A549 (cell line): ENCODE data around the gene HS3ST4.

Experiments used
- CEBPB ChIP-seq, 2 experiments: fragments of >200 bp in 1 of 2; sonication (Bioruptor Twin) in 1 of 2; formaldehyde crosslinking in 1 of 2; IDR thresholded peaks; 2 replicates each; pipeline ENCODE4 v1.6.1; 2012 to 2016
- GATA3 ChIP-seq: IDR thresholded peaks from 2 replicates; pipeline ENCODE4 v1.6.1; 2012; ENCODE audit warnings: borderline replicate concordance
- POLR2A ChIP-seq: IDR thresholded peaks from 2 replicates; pipeline ENCODE4 v1.6.1; 2012; ENCODE audit warnings: mild to moderate bottlenecking, low read length
- RAD21 ChIP-seq, 2 experiments: fragments of >200 bp in 1 of 2; sonication (Bioruptor Twin) in 1 of 2; formaldehyde crosslinking in 1 of 2; IDR thresholded peaks in 1 of 2; conservative IDR thresholded peaks in 1 of 2; 2 replicates in 1 of 2; 3 replicates in 1 of 2; pipeline ENCODE4 v1.6.1; 2012 to 2018; ENCODE audit warnings: inconsistent platforms in 1 of 2
- RFX5 ChIP-seq: fragments of 450-650 bp; IDR thresholded peaks from 2 replicates; pipeline ENCODE4 v1.7.1; 2014; ENCODE audit warnings: antibody characterized with exemption, mild to moderate bottlenecking, moderate library complexity
- TF ChIP-seq, protein P1 (sequence below): fragments of >200 bp; sonication (Bioruptor Twin); formaldehyde crosslinking; IDR thresholded peaks from 3 replicates; pipeline ENCODE4 v1.5.1; 2016

DNA sequence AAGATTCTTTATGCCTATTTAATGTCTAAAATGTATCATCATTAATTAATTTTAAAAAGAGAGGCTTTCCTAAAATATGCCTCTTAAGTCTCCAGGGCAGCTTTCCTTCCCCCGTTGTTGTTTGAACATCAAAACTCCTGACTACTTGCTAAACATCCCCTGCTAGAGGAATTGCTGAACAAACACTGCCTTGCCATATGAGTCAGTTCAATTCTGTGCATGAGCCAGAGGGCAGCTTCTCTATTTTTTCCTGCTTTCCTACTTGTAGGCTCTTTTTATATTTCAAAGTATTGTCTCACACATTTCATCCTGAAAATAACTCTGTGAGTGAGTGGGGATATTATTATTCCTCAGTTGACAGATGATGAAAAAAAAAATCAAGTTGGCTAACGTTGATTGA lies 143.4 kb downstream of the HS3ST4 start:
- TF ChIP-seq CEBPB (IDR thresholded peaks at IDR 0.05) (no peak), RAD21 (conservative IDR thresholded peaks at IDR 0.05 in 1 of 2, IDR thresholded peaks at IDR 0.05 in 1 of 2) (no peak), GATA3 (no peak), RFX5 (no peak), POLR2A (no peak)
- TF ChIP-seq, protein P1, sequence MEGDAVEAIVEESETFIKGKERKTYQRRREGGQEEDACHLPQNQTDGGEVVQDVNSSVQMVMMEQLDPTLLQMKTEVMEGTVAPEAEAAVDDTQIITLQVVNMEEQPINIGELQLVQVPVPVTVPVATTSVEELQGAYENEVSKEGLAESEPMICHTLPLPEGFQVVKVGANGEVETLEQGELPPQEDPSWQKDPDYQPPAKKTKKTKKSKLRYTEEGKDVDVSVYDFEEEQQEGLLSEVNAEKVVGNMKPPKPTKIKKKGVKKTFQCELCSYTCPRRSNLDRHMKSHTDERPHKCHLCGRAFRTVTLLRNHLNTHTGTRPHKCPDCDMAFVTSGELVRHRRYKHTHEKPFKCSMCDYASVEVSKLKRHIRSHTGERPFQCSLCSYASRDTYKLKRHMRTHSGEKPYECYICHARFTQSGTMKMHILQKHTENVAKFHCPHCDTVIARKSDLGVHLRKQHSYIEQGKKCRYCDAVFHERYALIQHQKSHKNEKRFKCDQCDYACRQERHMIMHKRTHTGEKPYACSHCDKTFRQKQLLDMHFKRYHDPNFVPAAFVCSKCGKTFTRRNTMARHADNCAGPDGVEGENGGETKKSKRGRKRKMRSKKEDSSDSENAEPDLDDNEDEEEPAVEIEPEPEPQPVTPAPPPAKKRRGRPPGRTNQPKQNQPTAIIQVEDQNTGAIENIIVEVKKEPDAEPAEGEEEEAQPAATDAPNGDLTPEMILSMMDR, result no peak
